ENCODE measurements around the gene GRP. TPM values are rescaled to one million over a fixed set of nuclear protein-coding genes. Genes with fewer than 3 reads are reported as not detected.

Gene GRP
- total RNA-seq, 4 donors from 2014 or later, result 4.8 TPM; not detected in 3

- TF ChIP-seq POLR2AphosphoS5 (IDR thresholded peaks at IDR 0.05) (no peak), EP300 (IDR thresholded peaks at IDR 0.05) (no peak), POLR2A (IDR thresholded peaks at IDR 0.05) (no peak)
- TF ChIP-seq, protein P1, sequence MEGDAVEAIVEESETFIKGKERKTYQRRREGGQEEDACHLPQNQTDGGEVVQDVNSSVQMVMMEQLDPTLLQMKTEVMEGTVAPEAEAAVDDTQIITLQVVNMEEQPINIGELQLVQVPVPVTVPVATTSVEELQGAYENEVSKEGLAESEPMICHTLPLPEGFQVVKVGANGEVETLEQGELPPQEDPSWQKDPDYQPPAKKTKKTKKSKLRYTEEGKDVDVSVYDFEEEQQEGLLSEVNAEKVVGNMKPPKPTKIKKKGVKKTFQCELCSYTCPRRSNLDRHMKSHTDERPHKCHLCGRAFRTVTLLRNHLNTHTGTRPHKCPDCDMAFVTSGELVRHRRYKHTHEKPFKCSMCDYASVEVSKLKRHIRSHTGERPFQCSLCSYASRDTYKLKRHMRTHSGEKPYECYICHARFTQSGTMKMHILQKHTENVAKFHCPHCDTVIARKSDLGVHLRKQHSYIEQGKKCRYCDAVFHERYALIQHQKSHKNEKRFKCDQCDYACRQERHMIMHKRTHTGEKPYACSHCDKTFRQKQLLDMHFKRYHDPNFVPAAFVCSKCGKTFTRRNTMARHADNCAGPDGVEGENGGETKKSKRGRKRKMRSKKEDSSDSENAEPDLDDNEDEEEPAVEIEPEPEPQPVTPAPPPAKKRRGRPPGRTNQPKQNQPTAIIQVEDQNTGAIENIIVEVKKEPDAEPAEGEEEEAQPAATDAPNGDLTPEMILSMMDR (IDR thresholded peaks at IDR 0.05), result no peak
- peaks cover 87% of the 10 kb centered on the region for H3K27me3 ChIP-seq
- ATAC-seq, result no peak
- peaks cover 0 to 34% (median 6%) of the 10 kb centered on the region in 3 donors for H3K4me1 ChIP-seq
- no peak overlapping the region for H3K4me3 ChIP-seq
- WGBS, 2 donors (ENCODE audit: low coverage in 1 of 2), result 0 to 7% methylated on average over 1 to 10 of the region's 12 CpGs
- no peak overlapping the region for H3K27ac ChIP-seq
- H3K9me3 ChIP-seq, result no peaks in the 10 kb centered on the region
- H3K36me3 ChIP-seq, result no peaks in the 10 kb centered on the region
Measured at GRCh38 chr18:59265974-59266369, 46.0 kb downstream of the GRP start.

GRCh38 chr18:59266459-59266858 is 46.5 kb downstream of the GRP start:
- WGBS, 2 donors (ENCODE audit: low coverage in 1 of 2), result 11 to 30% methylated on average over 1 of the region's 1 CpG
- no peak overlapping the region for H3K4me3 ChIP-seq

GRCh38 chr18:59266886-59267502 is 47.0 kb downstream of the GRP start:
- no peaks in the 10 kb centered on the region for H3K36me3 ChIP-seq
- peaks cover 0 to 35% (median 6%) of the 10 kb centered on the region in 3 donors for H3K4me1 ChIP-seq
- no peaks in the 10 kb centered on the region for H3K9me3 ChIP-seq
- peaks cover 97% of the 10 kb centered on the region for H3K27me3 ChIP-seq
- no peak overlapping the region for H3K27ac ChIP-seq
- H3K4me3 ChIP-seq, result no peak overlapping the region
- WGBS, 2 donors (ENCODE audit: low coverage in 1 of 2), result 8% methylated on average over 7 to 9 of the region's 10 CpGs
- TF ChIP-seq EP300 (IDR thresholded peaks at IDR 0.05), result no peak
- no peak for TF ChIP-seq POLR2A (IDR thresholded peaks at IDR 0.05)
- TF ChIP-seq, protein P1 (IDR thresholded peaks at IDR 0.05), result no peak
- no peak for TF ChIP-seq POLR2AphosphoS5 (IDR thresholded peaks at IDR 0.05)
- no peak for ATAC-seq

More at GRCh38 chr18:59266459-59266858, 46.5 kb downstream of the GRP start:
- Histone ChIP-seq H3K36me3 (no peaks in the 10 kb centered on the region), H3K27ac (no peak overlapping the region), H3K27me3 (peaks cover 92% of the 10 kb centered on the region), H3K4me1 (peaks cover 0 to 34% (median 6%) of the 10 kb centered on the region in 3 donors), H3K9me3 (no peaks in the 10 kb centered on the region)
- TF ChIP-seq, protein P1 (IDR thresholded peaks at IDR 0.05), result no peak
- no peak for TF ChIP-seq EP300 (IDR thresholded peaks at IDR 0.05)
- TF ChIP-seq POLR2A (IDR thresholded peaks at IDR 0.05), result no peak
- TF ChIP-seq POLR2AphosphoS5 (IDR thresholded peaks at IDR 0.05), result no peak
- no peak for ATAC-seq

GRCh38 chr18:59267503-59268126 is 47.7 kb downstream of the GRP start:
- WGBS, 2 donors (ENCODE audit: low coverage in 1 of 2), result 0 to 3% methylated on average over 2 to 15 of the region's 41 CpGs
- ATAC-seq, result no peak
- no peaks in the 10 kb centered on the region for H3K9me3 ChIP-seq
- peaks cover 100% of the 10 kb centered on the region for H3K27me3 ChIP-seq
- no peak overlapping the region for H3K27ac ChIP-seq
- peaks cover 0 to 41% (median 8%) of the 10 kb centered on the region in 3 donors for H3K4me1 ChIP-seq
- H3K4me3 ChIP-seq, result no peak overlapping the region
- no peak for TF ChIP-seq POLR2AphosphoS5 (IDR thresholded peaks at IDR 0.05)
- TF ChIP-seq, protein P1 (IDR thresholded peaks at IDR 0.05), result no peak
- no peak for TF ChIP-seq EP300 (IDR thresholded peaks at IDR 0.05)
- no peak for TF ChIP-seq POLR2A (IDR thresholded peaks at IDR 0.05)
- H3K36me3 ChIP-seq, result no peaks in the 10 kb centered on the region

Measured in gastroesophageal sphincter (tissue), 4 donors.